PC-9 (cell line): ENCODE data around the gene MAGT1.

Source experiments
- CTCF ChIP-seq: fragments of 200-600 bp; sonication (generic); conservative IDR thresholded peaks from 2 replicates; pipeline ENCODE4 v1.6.1; 2017; ENCODE audit warnings: mixed run types, antibody characterized with exemption, mild to moderate bottlenecking, moderate library complexity
- EZH2 ChIP-seq: fragments of 200-600 bp; sonication (generic); IDR thresholded peaks from 2 replicates; pipeline ENCODE4 v1.8.0; 2017; ENCODE audit warnings: antibody characterized with exemption, low read depth

- TF ChIP-seq CTCF (no peak), EZH2 (no peak)
Observed at GRCh38 chrX:77925764-77926163, 30.5 kb upstream of the MAGT1 start.
